ENCODE measurements around the gene KBTBD2.

- no peak for TF ChIP-seq POLR2A (IDR thresholded peaks at IDR 0.05)
- TF ChIP-seq CTCF (IDR thresholded peaks at IDR 0.05) = no peak
- no peak for TF ChIP-seq POLR2AphosphoS5 (IDR thresholded peaks at IDR 0.05)
- TF ChIP-seq EP300 (IDR thresholded peaks at IDR 0.05) = no peak
Observed at GRCh38 chr7:32930378-32930777, 38.8 kb upstream of the KBTBD2 start.

Measured in sigmoid colon (tissue), 4 donors.